ENCODE results near the gene HSD17B10.

DNA sequence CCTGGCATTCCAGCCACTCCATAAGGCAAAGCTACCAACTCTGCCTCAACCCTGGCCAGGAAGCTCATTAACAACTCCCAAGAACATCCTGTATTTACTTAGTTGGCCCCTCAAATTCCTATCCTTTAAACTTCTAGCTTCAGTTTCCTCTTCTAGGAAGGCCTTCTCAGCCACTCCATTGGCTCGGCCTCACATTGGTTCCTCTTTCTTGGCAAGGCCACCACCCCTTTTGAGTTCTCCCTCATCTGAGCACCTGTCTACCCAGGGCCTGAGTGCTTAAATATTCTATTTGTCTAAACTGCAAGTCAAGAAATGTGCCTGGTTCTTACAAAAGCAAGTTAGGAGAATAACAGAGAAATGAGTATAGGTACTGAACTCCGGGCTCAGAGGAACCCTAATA lies 21.7 kb downstream of the HSD17B10 start:
- TF ChIP-seq, protein P1, sequence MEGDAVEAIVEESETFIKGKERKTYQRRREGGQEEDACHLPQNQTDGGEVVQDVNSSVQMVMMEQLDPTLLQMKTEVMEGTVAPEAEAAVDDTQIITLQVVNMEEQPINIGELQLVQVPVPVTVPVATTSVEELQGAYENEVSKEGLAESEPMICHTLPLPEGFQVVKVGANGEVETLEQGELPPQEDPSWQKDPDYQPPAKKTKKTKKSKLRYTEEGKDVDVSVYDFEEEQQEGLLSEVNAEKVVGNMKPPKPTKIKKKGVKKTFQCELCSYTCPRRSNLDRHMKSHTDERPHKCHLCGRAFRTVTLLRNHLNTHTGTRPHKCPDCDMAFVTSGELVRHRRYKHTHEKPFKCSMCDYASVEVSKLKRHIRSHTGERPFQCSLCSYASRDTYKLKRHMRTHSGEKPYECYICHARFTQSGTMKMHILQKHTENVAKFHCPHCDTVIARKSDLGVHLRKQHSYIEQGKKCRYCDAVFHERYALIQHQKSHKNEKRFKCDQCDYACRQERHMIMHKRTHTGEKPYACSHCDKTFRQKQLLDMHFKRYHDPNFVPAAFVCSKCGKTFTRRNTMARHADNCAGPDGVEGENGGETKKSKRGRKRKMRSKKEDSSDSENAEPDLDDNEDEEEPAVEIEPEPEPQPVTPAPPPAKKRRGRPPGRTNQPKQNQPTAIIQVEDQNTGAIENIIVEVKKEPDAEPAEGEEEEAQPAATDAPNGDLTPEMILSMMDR (IDR thresholded peaks at IDR 0.05): no peak
- TF ChIP-seq POLR2A (IDR thresholded peaks at IDR 0.05): no peak

All from uterus (tissue), 2 donors.